Measurements from ENCODE around the gene NUP160.
"Not testable (repeated sequence)": the region's sequence is repeated elsewhere in the genome, so short reads cannot be mapped to it uniquely, and the experiment has no call there.

NUP160 gene, protein sequence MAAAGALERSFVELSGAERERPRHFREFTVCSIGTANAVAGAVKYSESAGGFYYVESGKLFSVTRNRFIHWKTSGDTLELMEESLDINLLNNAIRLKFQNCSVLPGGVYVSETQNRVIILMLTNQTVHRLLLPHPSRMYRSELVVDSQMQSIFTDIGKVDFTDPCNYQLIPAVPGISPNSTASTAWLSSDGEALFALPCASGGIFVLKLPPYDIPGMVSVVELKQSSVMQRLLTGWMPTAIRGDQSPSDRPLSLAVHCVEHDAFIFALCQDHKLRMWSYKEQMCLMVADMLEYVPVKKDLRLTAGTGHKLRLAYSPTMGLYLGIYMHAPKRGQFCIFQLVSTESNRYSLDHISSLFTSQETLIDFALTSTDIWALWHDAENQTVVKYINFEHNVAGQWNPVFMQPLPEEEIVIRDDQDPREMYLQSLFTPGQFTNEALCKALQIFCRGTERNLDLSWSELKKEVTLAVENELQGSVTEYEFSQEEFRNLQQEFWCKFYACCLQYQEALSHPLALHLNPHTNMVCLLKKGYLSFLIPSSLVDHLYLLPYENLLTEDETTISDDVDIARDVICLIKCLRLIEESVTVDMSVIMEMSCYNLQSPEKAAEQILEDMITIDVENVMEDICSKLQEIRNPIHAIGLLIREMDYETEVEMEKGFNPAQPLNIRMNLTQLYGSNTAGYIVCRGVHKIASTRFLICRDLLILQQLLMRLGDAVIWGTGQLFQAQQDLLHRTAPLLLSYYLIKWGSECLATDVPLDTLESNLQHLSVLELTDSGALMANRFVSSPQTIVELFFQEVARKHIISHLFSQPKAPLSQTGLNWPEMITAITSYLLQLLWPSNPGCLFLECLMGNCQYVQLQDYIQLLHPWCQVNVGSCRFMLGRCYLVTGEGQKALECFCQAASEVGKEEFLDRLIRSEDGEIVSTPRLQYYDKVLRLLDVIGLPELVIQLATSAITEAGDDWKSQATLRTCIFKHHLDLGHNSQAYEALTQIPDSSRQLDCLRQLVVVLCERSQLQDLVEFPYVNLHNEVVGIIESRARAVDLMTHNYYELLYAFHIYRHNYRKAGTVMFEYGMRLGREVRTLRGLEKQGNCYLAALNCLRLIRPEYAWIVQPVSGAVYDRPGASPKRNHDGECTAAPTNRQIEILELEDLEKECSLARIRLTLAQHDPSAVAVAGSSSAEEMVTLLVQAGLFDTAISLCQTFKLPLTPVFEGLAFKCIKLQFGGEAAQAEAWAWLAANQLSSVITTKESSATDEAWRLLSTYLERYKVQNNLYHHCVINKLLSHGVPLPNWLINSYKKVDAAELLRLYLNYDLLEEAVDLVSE (N-terminal part only)

DNA sequence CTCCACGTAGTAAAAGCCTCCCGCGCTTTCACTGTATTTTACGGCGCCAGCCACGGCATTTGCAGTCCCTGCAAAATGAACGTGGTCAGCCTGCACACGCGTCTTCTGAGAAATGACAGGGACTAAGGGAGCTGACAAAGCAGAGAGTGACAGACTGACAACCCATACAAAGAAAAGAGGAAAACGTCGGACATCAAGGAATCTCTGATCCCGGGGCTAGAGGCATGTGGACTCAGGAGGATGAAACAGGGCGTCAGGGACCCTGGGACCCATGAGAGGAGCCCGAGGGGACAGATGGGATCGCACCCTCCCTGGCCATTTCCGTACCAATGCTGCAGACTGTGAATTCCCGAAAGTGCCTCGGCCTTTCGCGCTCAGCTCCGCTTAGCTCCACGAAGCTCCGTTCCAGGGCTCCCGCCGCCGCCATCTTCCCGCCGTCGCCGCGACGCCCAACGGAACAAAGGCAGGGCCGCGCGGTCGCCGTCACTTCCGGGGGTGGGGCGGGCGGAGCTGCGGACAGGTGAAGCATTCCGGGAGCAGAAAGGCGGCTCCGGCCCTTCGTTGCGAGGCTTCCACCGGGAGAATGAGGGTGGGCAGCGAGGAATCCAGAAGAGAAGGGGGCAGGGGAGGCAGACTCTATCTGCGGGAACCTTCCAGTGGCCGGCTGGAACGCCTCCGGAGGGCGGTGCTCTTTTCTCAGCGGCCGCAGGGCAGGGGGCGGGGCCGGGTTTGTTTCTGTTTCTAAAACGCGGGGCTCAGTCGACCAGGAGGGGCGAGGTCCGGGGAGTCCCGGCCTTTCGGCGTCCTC, at the start of gene NUP160:
TSS of gene NUP160 (minus strand) at position 459 of the 808 bp plus-strand sequence. CDS start at position 427, 32 bp downstream.
- TF ChIP-seq POLR2A (IDR thresholded peaks at IDR 0.05; ENCODE audit: low read length) (peak; percentile 92), GATA1 (IDR thresholded peaks at IDR 0.05; ENCODE audit: low read depth, low read length) (no peak)
- peak; percentile 89 to 93 for DNase-seq

DNA sequence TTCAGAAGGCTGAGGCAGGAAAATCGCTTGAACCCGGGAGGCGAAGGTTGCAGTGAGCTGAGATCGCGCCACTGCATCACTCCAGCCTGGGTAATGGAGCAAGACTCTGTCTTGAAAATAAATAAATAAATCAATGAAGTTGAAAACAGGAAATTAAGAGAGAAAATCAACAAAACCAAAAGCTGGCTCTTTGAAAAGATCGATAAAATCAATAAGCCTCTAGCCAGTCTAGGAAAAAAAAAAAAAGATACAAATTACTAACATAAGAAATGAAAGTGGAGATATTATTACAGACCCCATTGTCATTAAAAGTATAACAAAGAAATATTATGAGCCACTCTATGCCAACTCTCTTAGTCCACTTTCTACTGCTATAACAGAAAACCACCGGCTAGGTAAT, 48.0 kb upstream of the NUP160 start:
- no peak for DNase-seq
- TF ChIP-seq GATA1 (IDR thresholded peaks at IDR 0.05; ENCODE audit: low read depth, low read length) (no peak), POLR2A (IDR thresholded peaks at IDR 0.05; ENCODE audit: low read length) (no peak)

GRCh38 chr11:47895035-47895434, 46.9 kb upstream of the NUP160 start:
- no peak for TF ChIP-seq POLR2A (IDR thresholded peaks at IDR 0.05; ENCODE audit: low read length)
- TF ChIP-seq GATA1 (IDR thresholded peaks at IDR 0.05; ENCODE audit: low read depth, low read length) = no peak
- DNase-seq = no peak

GRCh38 chr11:47892546-47893276, 44.6 kb upstream of the NUP160 start:
- DNase-seq = not testable (repeated sequence)

DNA sequence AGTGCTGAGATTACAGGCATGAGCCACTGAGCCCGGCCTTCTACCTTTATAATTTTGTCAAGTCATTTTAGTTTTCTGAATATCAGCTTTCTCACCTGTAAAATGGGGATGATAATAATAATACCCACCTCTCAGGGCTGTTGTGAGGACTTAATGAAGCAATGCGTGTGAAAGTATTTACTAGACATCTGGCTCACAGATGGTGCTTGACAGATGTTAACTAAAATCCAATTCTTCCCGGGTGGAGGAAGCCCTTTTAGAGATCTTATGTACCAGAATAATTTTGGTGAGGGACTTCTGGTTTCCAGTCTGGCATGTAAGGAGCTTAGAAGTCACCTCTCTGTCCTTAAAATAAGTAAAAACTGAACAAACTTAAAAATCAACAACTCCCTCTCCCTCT, 43.7 kb upstream of the NUP160 start:
- DNase-seq = no peak
- TF ChIP-seq POLR2A (IDR thresholded peaks at IDR 0.05; ENCODE audit: low read length) (no peak), GATA1 (IDR thresholded peaks at IDR 0.05; ENCODE audit: low read depth, low read length) (no peak)

- TF ChIP-seq GATA1 (IDR thresholded peaks at IDR 0.05; ENCODE audit: low read depth, low read length) (no peak), POLR2A (IDR thresholded peaks at IDR 0.05; ENCODE audit: low read length) (no peak)
- no peak for DNase-seq
Measured at GRCh38 chr11:47889714-47890441, 41.7 kb upstream of the NUP160 start.

GRCh38 chr11:47887910-47888569, 39.9 kb upstream of the NUP160 start:
- no peak for DNase-seq
- TF ChIP-seq POLR2A (IDR thresholded peaks at IDR 0.05; ENCODE audit: low read length) (no peak), GATA1 (IDR thresholded peaks at IDR 0.05; ENCODE audit: low read depth, low read length) (no peak)

GRCh38 chr11:47886096-47886495, 37.9 kb upstream of the NUP160 start:
- no peak for DNase-seq
- TF ChIP-seq GATA1 (IDR thresholded peaks at IDR 0.05; ENCODE audit: low read depth, low read length) (no peak), POLR2A (IDR thresholded peaks at IDR 0.05; ENCODE audit: low read length) (no peak)

GRCh38 chr11:47882437-47882836, 34.3 kb upstream of the NUP160 start:
- not testable (repeated sequence) for DNase-seq

DNA sequence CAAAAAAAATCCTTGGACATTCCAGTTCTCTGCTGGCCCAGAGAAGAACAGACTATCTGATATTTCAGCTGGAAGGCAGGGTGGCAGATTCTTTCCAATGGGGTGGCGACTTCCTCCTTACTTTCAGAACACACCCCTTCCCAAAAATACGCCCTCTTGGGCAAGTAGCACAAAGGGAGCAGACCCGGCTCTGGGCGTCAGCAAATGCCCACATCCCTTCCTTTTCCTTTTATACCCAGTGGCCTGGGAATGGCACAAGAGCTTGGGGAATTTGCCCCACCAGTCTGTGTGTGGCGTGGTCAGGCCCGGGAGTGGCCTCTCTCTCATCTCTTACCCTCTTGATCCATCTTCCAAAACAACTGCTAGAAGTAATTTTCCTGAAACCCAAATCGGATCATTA, 33.0 kb upstream of the NUP160 start:
- TF ChIP-seq GATA1 (IDR thresholded peaks at IDR 0.05; ENCODE audit: low read depth, low read length) = no peak
- no peak for TF ChIP-seq POLR2A (IDR thresholded peaks at IDR 0.05; ENCODE audit: low read length)
- no peak for DNase-seq

All from erythroblast (primary cell).